Cerebellar cortex (tissue), 1 donor: ENCODE measurements around the gene OR5AU1.
"Not testable (repeated sequence)": the region's sequence is repeated elsewhere in the genome, so short reads cannot be mapped to it uniquely, and the experiment has no call there.

Source experiments
- DNase-seq: peaks from one replicate; pipeline ENCODE4 v3.0.0-alpha.2; 2015; ENCODE audit warnings: low spot score

OR5AU1 gene

GRCh38 chr14:21171128-21171527, 15.3 kb upstream of the OR5AU1 start:
- DNase-seq: no peak

GRCh38 chr14:21169573-21169972, 13.7 kb upstream of the OR5AU1 start:
- no peak for DNase-seq

- no peak for DNase-seq
Measured at GRCh38 chr14:21168055-21168454, 12.2 kb upstream of the OR5AU1 start.

GRCh38 chr14:21165670-21166069, 9.8 kb upstream of the OR5AU1 start:
- DNase-seq: not testable (repeated sequence)

- not testable (repeated sequence) for DNase-seq
Measured at GRCh38 chr14:21165002-21165605, 9.2 kb upstream of the OR5AU1 start.

GRCh38 chr14:21163871-21164291, 8.0 kb upstream of the OR5AU1 start:
- no peak for DNase-seq

GRCh38 chr14:21162081-21162480, 6.2 kb upstream of the OR5AU1 start:
- no peak for DNase-seq

GRCh38 chr14:21160061-21160610, 4.3 kb upstream of the OR5AU1 start:
- no peak for DNase-seq

GRCh38 chr14:21158175-21158574, 2.3 kb upstream of the OR5AU1 start:
- not testable (repeated sequence) for DNase-seq

GRCh38 chr14:21149641-21150367, 6.1 kb downstream of the OR5AU1 start:
- DNase-seq: no peak

- DNase-seq: no peak
Measured at GRCh38 chr14:21145437-21145836, 10.4 kb downstream of the OR5AU1 start.

GRCh38 chr14:21142357-21142756, 13.5 kb downstream of the OR5AU1 start:
- DNase-seq: no peak

- DNase-seq: peak; percentile 17
Measured at GRCh38 chr14:21136024-21136423, 19.8 kb downstream of the OR5AU1 start.

- DNase-seq: no peak
Measured at GRCh38 chr14:21133901-21134300, 22.0 kb downstream of the OR5AU1 start.

- no peak for DNase-seq
Measured at GRCh38 chr14:21123429-21123828, 32.4 kb downstream of the OR5AU1 start.

GRCh38 chr14:21121122-21121521, 34.7 kb downstream of the OR5AU1 start:
- DNase-seq: no peak

GRCh38 chr14:21120686-21121085, 35.2 kb downstream of the OR5AU1 start:
- no peak for DNase-seq

- no peak for DNase-seq
Measured at GRCh38 chr14:21118933-21119332, 36.9 kb downstream of the OR5AU1 start.

- DNase-seq: no peak
Measured at GRCh38 chr14:21113369-21113768, 42.5 kb downstream of the OR5AU1 start.

- no peak for DNase-seq
Measured at GRCh38 chr14:21112255-21112654, 43.6 kb downstream of the OR5AU1 start.

GRCh38 chr14:21109377-21110138, 46.3 kb downstream of the OR5AU1 start:
- DNase-seq: no peak

- no peak for DNase-seq
Measured at GRCh38 chr14:21108791-21109190, 47.1 kb downstream of the OR5AU1 start.
